IMR-90 (cell line): ENCODE results near the gene CIDEC. TPM values are rescaled to one million over a fixed set of nuclear protein-coding genes. Genes with fewer than 3 reads are reported as not detected.
A peak's percentile ranks its signal among the peaks of the same experiment; 100 is the strongest.

ENCODE experiments used
- ATAC-seq: fragments of 200-7000 bp; cut with Tn5 transposase; 2 replicates; pipeline ENCODE4 v1.9.1; 2020; ENCODE audit warnings: low read depth, mild to moderate bottlenecking, moderate library complexity
- BruUV-seq: library from RNA; stranded (reverse); fragments of 400-500 nt; replicated peaks from 2 replicates; lab custom pipeline; 2021; lab: Mats Ljungman, UMichigan
- CTCF ChIA-PET: fragments of 300-600 bp; formaldehyde crosslinking; extraction: SDS; loops from one replicate; lab custom pipeline; 2021; ENCODE audit warnings: antibody characterized with exemption; lab: Yijun Ruan, JAX
- POLR2A ChIA-PET: fragments of 300-600 bp; sonication (Branson Sonifier 250); formaldehyde crosslinking; loops from one replicate; lab custom pipeline; 2022; ENCODE audit warnings: antibody characterized with exemption; ENCODE audit not compliant: unreplicated experiment; lab: Charles Lee
- DNase-seq: peaks from one replicate; pipeline ENCODE4 v3.0.0; 2013
- H2AFZ ChIP-seq: replicated peaks from 2 replicates; pipeline ENCODE3; 2013; ENCODE audit warnings: low read length, mild to moderate bottlenecking; ENCODE audit not compliant: poor library complexity
- H2AK5ac ChIP-seq: 2 replicates; pipeline ENCODE4 v1.6.1; 2013; ENCODE audit warnings: low read depth, low read length, inconsistent platforms
- H2AK9ac ChIP-seq: replicated peaks from 2 replicates; pipeline ENCODE3; 2013; ENCODE audit warnings: mild to moderate bottlenecking, low read depth, low read length, moderate library complexity; ENCODE audit not compliant: poor library complexity
- H2BK120ac ChIP-seq: 2 replicates; pipeline ENCODE4 v1.6.1; 2013; ENCODE audit warnings: low read depth, low read length, inconsistent platforms
- H2BK15ac ChIP-seq: 3 replicates; pipeline ENCODE4 v1.6.1; 2013; ENCODE audit warnings: low read depth, low read length, inconsistent platforms
- H2BK20ac ChIP-seq: 2 replicates; pipeline ENCODE4 v1.6.1; 2013; ENCODE audit warnings: low read depth, mild to moderate bottlenecking, inconsistent platforms, low read length, moderate library complexity
- H2BK5ac ChIP-seq: 2 replicates; pipeline ENCODE4 v1.6.1; 2013; ENCODE audit warnings: mild to moderate bottlenecking, low read depth, low read length, inconsistent platforms; ENCODE audit not compliant: poor library complexity, severe bottlenecking
- H3K14ac ChIP-seq: replicated peaks from 2 replicates; pipeline ENCODE4 v1.6.1; 2013; ENCODE audit warnings: low read depth, low read length, inconsistent platforms
- H3K18ac ChIP-seq: 2 replicates; pipeline ENCODE4 v1.6.1; 2013; ENCODE audit warnings: low read depth, low read length, control low read depth
- H3K23ac ChIP-seq: 2 replicates; pipeline ENCODE4 v1.6.1; 2013; ENCODE audit warnings: low read depth, low read length, inconsistent platforms
- H3K27ac ChIP-seq: 2 replicates; pipeline ENCODE4 v1.5.1; 2013; ENCODE audit warnings: mild to moderate bottlenecking, control low read depth, low read length; ENCODE audit not compliant: insufficient read depth
- H3K27me3 ChIP-seq: 2 replicates; pipeline ENCODE4 v1.6.1; 2013; ENCODE audit warnings: low read length; ENCODE audit not compliant: control insufficient read depth, insufficient read depth
- H3K36me3 ChIP-seq: 2 replicates; pipeline ENCODE4 v1.6.1; 2013; ENCODE audit warnings: low read length, mixed read lengths; ENCODE audit not compliant: control insufficient read depth, insufficient read depth
- H3K4ac ChIP-seq: 2 replicates; pipeline ENCODE4 v1.6.1; 2013; ENCODE audit warnings: low read depth, low read length, inconsistent platforms
- H3K4me1 ChIP-seq: 2 replicates; pipeline ENCODE4 v1.6.1; 2013; ENCODE audit warnings: low read length, mixed read lengths; ENCODE audit not compliant: control insufficient read depth, insufficient read depth
- H3K4me2 ChIP-seq: 2 replicates; pipeline ENCODE4 v1.6.1; 2013; ENCODE audit warnings: low read depth, mild to moderate bottlenecking, control low read depth, low read length, moderate library complexity
- H3K4me3 ChIP-seq: 2 replicates; pipeline ENCODE4 v1.5.1; 2013; ENCODE audit warnings: low read depth, mild to moderate bottlenecking, control low read depth, low read length, moderate library complexity; ENCODE audit not compliant: insufficient read depth
- H3K56ac ChIP-seq: 2 replicates; pipeline ENCODE4 v1.6.1; 2013; ENCODE audit warnings: low read length, inconsistent platforms; ENCODE audit not compliant: insufficient read depth; ENCODE audit errors: extremely low read depth
- H3K79me1 ChIP-seq, 2 experiments: 2 replicates each; pipeline ENCODE4 v1.6.1; 2013; ENCODE audit warnings: low read length in 2 of 2, inconsistent platforms in 1 of 2, low read depth in 1 of 2
- H3K9ac ChIP-seq: 2 replicates; pipeline ENCODE4 v1.6.1; 2013; ENCODE audit warnings: low read depth, low read length, control low read depth
- H3K9me1 ChIP-seq: 2 replicates; pipeline ENCODE4 v1.6.1; 2013; ENCODE audit warnings: low read length, inconsistent platforms; ENCODE audit not compliant: insufficient read depth
- H3K9me3 ChIP-seq: 2 replicates; pipeline ENCODE4 v1.6.1; 2013; ENCODE audit warnings: low read length; ENCODE audit not compliant: control insufficient read depth, insufficient read depth
- H4K20me1 ChIP-seq: 2 replicates; pipeline ENCODE4 v1.6.1; 2013; ENCODE audit warnings: low read length, inconsistent platforms; ENCODE audit not compliant: insufficient read depth
- H4K5ac ChIP-seq: 2 replicates; pipeline ENCODE4 v1.6.1; 2013; ENCODE audit warnings: mild to moderate bottlenecking, low read depth, low read length, control low read depth
- H4K8ac ChIP-seq, 2 experiments: 2 replicates each; pipeline ENCODE4 v1.6.1; 2013; ENCODE audit warnings: low read depth in 2 of 2, low read length in 2 of 2, control low read depth in 1 of 2, inconsistent platforms in 1 of 2
- H4K91ac ChIP-seq: 2 replicates; pipeline ENCODE4 v1.6.1; 2013; ENCODE audit warnings: low read depth, low read length, inconsistent platforms; ENCODE audit not compliant: insufficient read depth
- BHLHE40 ChIP-seq: fragments of 150-350 bp; IDR thresholded peaks from 2 replicates; pipeline ENCODE4 v1.6.1; 2016; ENCODE audit warnings: mild to moderate bottlenecking, low read depth, low read length
- CEBPB ChIP-seq: IDR thresholded peaks from 2 replicates; pipeline ENCODE4 v1.6.1; 2012; ENCODE audit warnings: low read depth, low read length, improper control_type of control experiment
- CHD1 ChIP-seq: IDR thresholded peaks from 2 replicates; pipeline ENCODE4 v1.6.1; 2012; ENCODE audit warnings: low read depth, low read length, improper control_type of control experiment
- CTCF ChIP-seq: conservative IDR thresholded peaks from 2 replicates; pipeline ENCODE4 v1.5.1; 2012; ENCODE audit warnings: mild to moderate bottlenecking, low read depth, low read length, improper control_type of control experiment
- FOS ChIP-seq: fragments of 150-350 bp; IDR thresholded peaks from 2 replicates; pipeline ENCODE4 v1.6.1; 2016; ENCODE audit warnings: low read depth, low read length
- MAFK ChIP-seq: IDR thresholded peaks from 2 replicates; pipeline ENCODE4 v1.6.1; 2012; ENCODE audit warnings: low read depth, low read length, improper control_type of control experiment
- MAZ ChIP-seq: IDR thresholded peaks from 2 replicates; pipeline ENCODE4 v1.6.1; 2012; ENCODE audit warnings: low read depth, mild to moderate bottlenecking, low read length, improper control_type of control experiment, moderate library complexity, borderline replicate concordance
- MXI1 ChIP-seq: IDR thresholded peaks from 2 replicates; pipeline ENCODE4 v1.6.1; 2012; ENCODE audit warnings: low read depth, mild to moderate bottlenecking, low read length, moderate library complexity, borderline replicate concordance
- NFE2L2 ChIP-seq: fragments of 150-350 bp; IDR thresholded peaks from 2 replicates; pipeline ENCODE4 v1.6.1; 2016; ENCODE audit warnings: low read depth, mild to moderate bottlenecking, low read length
- POLR2A ChIP-seq: IDR thresholded peaks from 2 replicates; pipeline ENCODE4 v1.6.1; 2012; ENCODE audit warnings: mild to moderate bottlenecking, low read depth, low read length
- RAD21 ChIP-seq: IDR thresholded peaks from 2 replicates; pipeline ENCODE4 v1.6.1; 2012; ENCODE audit warnings: low read length, improper control_type of control experiment
- RCOR1 ChIP-seq: IDR thresholded peaks from 2 replicates; pipeline ENCODE4 v1.6.1; 2012; ENCODE audit warnings: mild to moderate bottlenecking, low read length, improper control_type of control experiment; ENCODE audit not compliant: insufficient replicate concordance
- RFX5 ChIP-seq: IDR thresholded peaks from 2 replicates; pipeline ENCODE4 v1.8.0; 2012; ENCODE audit warnings: low read depth, mild to moderate bottlenecking, low read length, moderate library complexity
- SMC3 ChIP-seq: fragments of 150-350 bp; IDR thresholded peaks from 2 replicates; pipeline ENCODE4 v1.6.1; 2016; ENCODE audit warnings: low read depth, mild to moderate bottlenecking, antibody characterized with exemption, low read length, moderate library complexity
- dilution Hi-C: fragments of 300-500 bp; cut with HindIII; formaldehyde crosslinking; loops from one replicate; pipeline ENCODE4 v1.14.3; 2018; ENCODE audit warnings: low sequenced_read_pairs; ENCODE audit not compliant: unreplicated experiment
- in situ Hi-C: fragments of 300-500 bp; cut with MboI; formaldehyde crosslinking; loops from 3 replicates; pipeline ENCODE4 v1.14.3; 2019; ENCODE audit warnings: low sequenced_read_pairs, inconsistent platforms, mixed read lengths
- intact Hi-C: fragments of 100-400 bp; cut with micrococcal nuclease; formaldehyde crosslinking; loops from 2 replicates; pipeline ENCODE4 v1.10.0; 2022
- polyA plus RNA-seq, 3 experiments: library from polyadenylated mRNA; depleted of rRNA; stranded (reverse); fragments of >200 nt; gene quantifications; 2 replicates each; pipeline ENCODE4 v1.2.3, GENCODE V29; 2012; ENCODE audit warnings: low replicate concordance in 1 of 3
- total RNA-seq: library from RNA; depleted of rRNA; stranded (reverse); fragments of >200 nt; gene quantifications from 2 replicates; pipeline ENCODE4 v1.2.3, GENCODE V29; 2012
- TF ChIP-seq, protein P1 (sequence below): fragments of 150-350 bp; IDR thresholded peaks from 2 replicates; pipeline ENCODE4 v1.6.1; 2017; ENCODE audit warnings: mild to moderate bottlenecking, antibody characterized with exemption, low read length, low read depth
- TF ChIP-seq, protein P2 (sequence below): fragments of 150-350 bp; IDR thresholded peaks from 2 replicates; pipeline ENCODE4 v1.6.1; 2016; ENCODE audit warnings: low read depth, mild to moderate bottlenecking, low read length, moderate library complexity, borderline replicate concordance

CIDEC gene
- total and polyA plus RNA-seq, 2 of the 4 experiments (the other 2 are of a cell fraction), result 0.09 TPM; not detected in 1

DNA sequence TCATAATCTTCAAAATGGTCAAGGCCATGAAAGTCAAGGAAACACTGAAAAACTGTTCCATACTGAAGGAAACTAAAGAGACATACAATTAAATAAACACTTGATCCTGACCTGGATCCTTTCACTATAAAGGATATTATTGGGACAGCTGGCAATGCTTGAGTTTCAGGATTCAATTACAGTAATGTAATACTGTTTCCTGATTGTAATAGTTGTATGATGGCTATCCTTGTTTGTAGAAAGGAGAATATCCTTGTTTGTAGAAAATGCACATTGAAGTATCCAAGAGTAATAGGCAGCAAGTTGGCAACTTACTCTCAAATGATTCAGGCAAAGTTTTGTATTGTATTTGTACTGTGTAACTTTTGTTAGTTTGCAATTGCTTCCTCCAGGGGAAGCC lies 4.6 kb downstream of the CIDEC start:
- H3K4me1 ChIP-seq, result peaks cover 7% of the 10 kb centered on the region
- no peak overlapping the region for H3K4me2 ChIP-seq
- H3K23ac ChIP-seq, result no peak overlapping the region
- no peak overlapping the region for H2BK5ac ChIP-seq
- no peak for TF ChIP-seq CHD1
- TF ChIP-seq BHLHE40, result no peak
- TF ChIP-seq, protein P1, sequence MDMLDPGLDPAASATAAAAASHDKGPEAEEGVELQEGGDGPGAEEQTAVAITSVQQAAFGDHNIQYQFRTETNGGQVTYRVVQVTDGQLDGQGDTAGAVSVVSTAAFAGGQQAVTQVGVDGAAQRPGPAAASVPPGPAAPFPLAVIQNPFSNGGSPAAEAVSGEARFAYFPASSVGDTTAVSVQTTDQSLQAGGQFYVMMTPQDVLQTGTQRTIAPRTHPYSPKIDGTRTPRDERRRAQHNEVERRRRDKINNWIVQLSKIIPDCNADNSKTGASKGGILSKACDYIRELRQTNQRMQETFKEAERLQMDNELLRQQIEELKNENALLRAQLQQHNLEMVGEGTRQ, result no peak
- TF ChIP-seq RAD21, result no peak
- TF ChIP-seq RFX5, result no peak
- TF ChIP-seq MXI1, result no peak
- TF ChIP-seq CTCF, result no peak
- no peak for TF ChIP-seq RCOR1
- TF ChIP-seq FOS, result no peak
- TF ChIP-seq POLR2A, result no peak
- TF ChIP-seq NFE2L2, result no peak
- TF ChIP-seq MAZ, result no peak
- TF ChIP-seq, protein P2, sequence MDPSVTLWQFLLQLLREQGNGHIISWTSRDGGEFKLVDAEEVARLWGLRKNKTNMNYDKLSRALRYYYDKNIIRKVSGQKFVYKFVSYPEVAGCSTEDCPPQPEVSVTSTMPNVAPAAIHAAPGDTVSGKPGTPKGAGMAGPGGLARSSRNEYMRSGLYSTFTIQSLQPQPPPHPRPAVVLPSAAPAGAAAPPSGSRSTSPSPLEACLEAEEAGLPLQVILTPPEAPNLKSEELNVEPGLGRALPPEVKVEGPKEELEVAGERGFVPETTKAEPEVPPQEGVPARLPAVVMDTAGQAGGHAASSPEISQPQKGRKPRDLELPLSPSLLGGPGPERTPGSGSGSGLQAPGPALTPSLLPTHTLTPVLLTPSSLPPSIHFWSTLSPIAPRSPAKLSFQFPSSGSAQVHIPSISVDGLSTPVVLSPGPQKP, result no peak
- no peak for TF ChIP-seq MAFK
- no peak for TF ChIP-seq CEBPB
- no peak for TF ChIP-seq SMC3
- H2AK5ac ChIP-seq, result no peak overlapping the region
- no peaks in the 10 kb centered on the region for H4K20me1 ChIP-seq
- H3K14ac ChIP-seq, result no peak overlapping the region
- dilution Hi-C loops (no loop called here), intact Hi-C loops (no loop called here), in situ Hi-C loops (no loop called here)
- no peak overlapping the region for H2AFZ ChIP-seq
- H3K9me3 ChIP-seq, result 0 out of 2 replicates have a peak, but pooled peaks cover 2% of the 10 kb centered on the region
- H3K4me3 ChIP-seq, result no peak overlapping the region
- BruUV-seq, result no TSS peak
- ATAC-seq, result peak; percentile 9; the same call in 1 of the 2 replicates
- H3K18ac ChIP-seq, result no peak overlapping the region
- H3K27ac ChIP-seq, result peak overlapping the region; percentile 25; the same call in 1 of the 2 replicates
- H3K56ac ChIP-seq, result no peak overlapping the region
- no peak overlapping the region for H4K5ac ChIP-seq
- ChIA-PET POLR2A (interaction anchor here (0.6 kb wide), 1 partner anchor 337 kb away, joined by 8 read pairs; no protein-coding TSS in a partner anchor), CTCF (no interaction called here)
- no peak overlapping the region for H2BK120ac ChIP-seq
- no peaks in the 10 kb centered on the region for H3K79me1 ChIP-seq
- H3K9ac ChIP-seq, result no peak overlapping the region
- no peak overlapping the region for H3K4ac ChIP-seq
- H2BK15ac ChIP-seq, result no peak overlapping the region
- peaks cover 4% of the 10 kb centered on the region; the same call in 1 of the 2 replicates for H3K27me3 ChIP-seq
- no peak overlapping the region for H4K8ac ChIP-seq
- no peak overlapping the region for H4K91ac ChIP-seq
- H2BK20ac ChIP-seq, result no peak overlapping the region
- H3K9me1 ChIP-seq, result peaks cover 6% of the 10 kb centered on the region
- no peaks in the 10 kb centered on the region for H3K36me3 ChIP-seq
- no peak overlapping the region for H2AK9ac ChIP-seq
- no peak for DNase-seq
